Gastrocnemius medialis (tissue), 4 donors: Measurements from ENCODE around the gene GARS1. TPM values are rescaled to one million over a fixed set of nuclear protein-coding genes. Genes with fewer than 3 reads are reported as not detected.

Experiments
- ATAC-seq, 2 donors: fragments of 150-250 bp; one replicate each; pipeline ENCODE4 v1.9.1; 2016
- DNase-seq, 2 donors: peaks; one replicate each; pipeline ENCODE4 v3.0.0-alpha.2; 2019
- H3K27ac ChIP-seq, 4 donors: fragments of 200-600 bp; sonication (generic); 1 replicate in 1 of 4; 2 replicates in 3 of 4; pipeline ENCODE4 v1.5.1; 2016 to 2018; ENCODE audit warnings: mild to moderate bottlenecking in 2 of 4, moderate library complexity in 1 of 4
- H3K27me3 ChIP-seq, 3 donors: fragments of 200-600 bp; sonication (generic) in 2 of 3; 1 replicate in 1 of 3; 2 replicates in 2 of 3; pipeline versions ENCODE4 v1.5.1 to v1.6.0; 2016 to 2019; ENCODE audit warnings: mild to moderate bottlenecking in 1 of 3, moderate library complexity in 1 of 3
- H3K36me3 ChIP-seq, 2 donors: fragments of 200-600 bp; sonication (generic) in 1 of 2; one replicate each; pipeline ENCODE4 v1.5.1; 2017 to 2018
- H3K4me1 ChIP-seq, 2 donors: fragments of 200-600 bp; sonication (generic) in 1 of 2; one replicate each; pipeline ENCODE4 v1.5.1; 2016 to 2017; ENCODE audit warnings: mild to moderate bottlenecking in 2 of 2
- H3K4me3 ChIP-seq, 4 donors: fragments of 200-600 bp; sonication (generic) in 3 of 4; 1 replicate in 1 of 4; 2 replicates in 3 of 4; pipeline ENCODE4 v1.5.1; 2016 to 2019; ENCODE audit warnings: mild to moderate bottlenecking in 2 of 4
- H3K9me3 ChIP-seq, 3 donors: fragments of 200-600 bp; sonication (generic) in 2 of 3; 1 replicate in 1 of 3; 2 replicates in 2 of 3; pipeline ENCODE4 v1.5.1; 2016 to 2019
- POLR2A ChIP-seq, 2 donors: fragments of 450-650 bp; IDR thresholded peaks; one replicate each; pipeline ENCODE4 v1.6.1; 2017; ENCODE audit warnings: antibody characterized with exemption in 2 of 2, mild to moderate bottlenecking in 2 of 2, moderate library complexity in 2 of 2
- in situ Hi-C, 4 donors: fragments of 200-750 bp; cut with MboI; loops; one replicate each; pipeline versions ENCODE4 v1.15.0 to v1.8.0; 2017; ENCODE audit warnings: low sequenced_read_pairs in 4 of 4
- intact Hi-C: fragments of 100-400 bp; cut with DNase I; formaldehyde crosslinking; loops from one replicate; pipeline ENCODE4 v1.15.1; 2023; ENCODE audit warnings: low total_unique reads
- total RNA-seq, 4 donors: library from RNA; depleted of rRNA; stranded (reverse); fragments of >200 nt; gene quantifications; one replicate each; pipeline versions ENCODE4 v1.1.0 to v1.2.3, GENCODE V29; 2016
- TF ChIP-seq, protein P1 (sequence below), 5 experiments: fragments of 450-650 bp in 3 of 5; fragments of 200-600 bp in 2 of 5; sonication (generic) in 2 of 5; IDR thresholded peaks in 4 of 5; conservative IDR thresholded peaks in 1 of 5; 1 replicate in 4 of 5; 2 replicates in 1 of 5; pipeline ENCODE4 v1.5.1; 2016 to 2019; ENCODE audit warnings: antibody characterized with exemption in 5 of 5, mild to moderate bottlenecking in 3 of 5, moderate library complexity in 3 of 5

Gene GARS1
- total RNA-seq, 4 donors from 2014 or later = 52.1 to 67.7 (median 60.1) TPM

DNA sequence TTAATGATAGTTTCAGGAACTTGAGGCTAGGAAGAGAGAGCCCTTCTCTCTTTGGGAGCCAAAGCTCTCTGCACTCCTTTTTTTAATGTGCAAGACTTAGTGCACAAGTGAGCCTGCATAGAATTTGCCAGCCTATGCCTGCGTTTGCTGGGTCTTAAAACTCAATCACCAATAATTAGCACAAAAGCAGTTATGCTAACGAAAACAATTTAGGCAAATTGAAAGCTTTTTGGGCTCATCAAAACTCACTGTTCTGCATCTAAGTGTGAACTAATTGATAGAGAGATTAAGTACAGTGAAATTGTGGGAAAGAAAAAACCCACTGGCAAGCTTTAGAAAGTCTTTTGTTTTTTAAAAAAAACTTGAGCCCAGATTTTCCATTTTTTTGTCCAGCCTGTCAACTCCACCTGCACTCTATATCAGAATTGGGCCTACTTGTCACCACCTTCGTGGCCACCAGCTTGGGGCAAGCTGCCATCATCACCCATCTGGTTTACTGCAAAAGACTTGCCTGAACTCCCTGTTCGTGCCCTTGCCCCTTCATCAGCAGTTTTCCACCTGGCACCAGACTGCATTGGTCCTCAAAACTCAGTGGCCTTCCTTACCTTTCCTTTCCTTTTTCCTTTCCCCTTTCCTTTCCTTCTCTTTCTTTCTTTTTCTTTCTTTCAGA is 49.7 kb downstream of the GARS1 start:
- DNase-seq (no peak), ATAC-seq (no peak)
- in situ Hi-C loops = no loop called here
- no peaks in the 10 kb centered on the region for H3K9me3 ChIP-seq
- H3K27me3 ChIP-seq = no peaks in the 10 kb centered on the region
- no peaks in the 10 kb centered on the region for H3K4me1 ChIP-seq
- H3K27ac ChIP-seq = no peak overlapping the region
- no peak for TF ChIP-seq POLR2A (IDR thresholded peaks at IDR 0.05)
- TF ChIP-seq, protein P1, sequence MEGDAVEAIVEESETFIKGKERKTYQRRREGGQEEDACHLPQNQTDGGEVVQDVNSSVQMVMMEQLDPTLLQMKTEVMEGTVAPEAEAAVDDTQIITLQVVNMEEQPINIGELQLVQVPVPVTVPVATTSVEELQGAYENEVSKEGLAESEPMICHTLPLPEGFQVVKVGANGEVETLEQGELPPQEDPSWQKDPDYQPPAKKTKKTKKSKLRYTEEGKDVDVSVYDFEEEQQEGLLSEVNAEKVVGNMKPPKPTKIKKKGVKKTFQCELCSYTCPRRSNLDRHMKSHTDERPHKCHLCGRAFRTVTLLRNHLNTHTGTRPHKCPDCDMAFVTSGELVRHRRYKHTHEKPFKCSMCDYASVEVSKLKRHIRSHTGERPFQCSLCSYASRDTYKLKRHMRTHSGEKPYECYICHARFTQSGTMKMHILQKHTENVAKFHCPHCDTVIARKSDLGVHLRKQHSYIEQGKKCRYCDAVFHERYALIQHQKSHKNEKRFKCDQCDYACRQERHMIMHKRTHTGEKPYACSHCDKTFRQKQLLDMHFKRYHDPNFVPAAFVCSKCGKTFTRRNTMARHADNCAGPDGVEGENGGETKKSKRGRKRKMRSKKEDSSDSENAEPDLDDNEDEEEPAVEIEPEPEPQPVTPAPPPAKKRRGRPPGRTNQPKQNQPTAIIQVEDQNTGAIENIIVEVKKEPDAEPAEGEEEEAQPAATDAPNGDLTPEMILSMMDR (IDR thresholded peaks at IDR 0.05 in 4 of 5, conservative IDR thresholded peaks at IDR 0.05 in 1 of 5) = no peak
- no peak overlapping the region for H3K4me3 ChIP-seq
- H3K36me3 ChIP-seq = peaks cover 0 to 5% of the 10 kb centered on the region in 2 donors
- intact Hi-C loops = no loop called here

DNA sequence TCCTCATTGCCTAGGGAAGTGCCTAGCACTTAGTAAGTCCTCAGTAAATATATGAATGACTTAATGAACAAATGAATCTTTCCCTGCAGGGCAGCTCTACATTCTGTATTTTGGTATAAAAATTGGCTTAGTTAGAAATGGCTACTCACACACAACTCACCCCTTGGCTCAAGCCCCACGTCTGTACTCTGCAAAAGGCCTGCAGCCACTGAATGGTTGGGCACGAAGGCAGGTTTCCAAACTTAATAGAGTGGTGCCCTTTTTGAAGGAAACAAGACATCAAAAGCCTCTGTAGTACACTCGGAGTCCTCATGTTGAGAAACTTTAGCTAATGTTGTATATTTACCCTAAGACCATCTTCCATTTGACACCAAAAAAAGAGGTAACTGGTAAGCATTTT is 51.0 kb downstream of the GARS1 start:
- Histone ChIP-seq H3K4me3 (no peak overlapping the region), H3K4me1 (no peaks in the 10 kb centered on the region), H3K27ac (no peak overlapping the region), H3K36me3 (peaks cover 0 to 5% of the 10 kb centered on the region in 2 donors), H3K27me3 (no peaks in the 10 kb centered on the region), H3K9me3 (no peaks in the 10 kb centered on the region)
- DNase-seq = no peak
- TF ChIP-seq POLR2A (IDR thresholded peaks at IDR 0.05) = no peak
- TF ChIP-seq, protein P1 (IDR thresholded peaks at IDR 0.05 in 4 of 5, conservative IDR thresholded peaks at IDR 0.05 in 1 of 5) = no peak
- ATAC-seq = no peak
- intact Hi-C loops = no loop called here
- in situ Hi-C loops = no loop called here

DNA sequence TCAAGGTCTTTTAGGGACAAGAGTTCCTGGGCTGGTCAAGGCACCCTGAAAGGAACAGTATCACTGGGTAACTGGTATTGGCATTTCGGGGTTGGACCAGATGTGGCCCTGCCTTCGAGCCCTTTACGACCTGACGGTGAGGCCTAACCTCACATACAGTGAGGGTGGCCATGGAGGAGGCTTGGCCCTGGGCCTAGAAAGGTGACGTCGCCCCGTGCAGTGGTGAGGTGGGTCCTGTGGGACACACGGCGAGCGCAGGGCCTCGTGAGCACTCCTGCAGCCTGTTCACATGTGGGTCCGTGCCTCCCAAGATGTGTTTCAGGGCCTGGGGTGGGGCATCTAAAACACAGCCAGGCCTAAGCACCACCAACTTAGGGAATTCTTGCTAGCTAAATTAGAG is 51.5 kb downstream of the GARS1 start:
- H3K4me3 ChIP-seq = no peak overlapping the region
- H3K4me1 ChIP-seq = no peaks in the 10 kb centered on the region
- H3K36me3 ChIP-seq = peaks cover 0 to 5% of the 10 kb centered on the region in 2 donors
- DNase-seq (no peak), ATAC-seq (no peak)
- in situ Hi-C loops (no loop called here), intact Hi-C loops (no loop called here)
- no peaks in the 10 kb centered on the region for H3K9me3 ChIP-seq
- TF ChIP-seq POLR2A (IDR thresholded peaks at IDR 0.05) = no peak
- TF ChIP-seq, protein P1 (IDR thresholded peaks at IDR 0.05 in 4 of 5, conservative IDR thresholded peaks at IDR 0.05 in 1 of 5) = no peak
- no peak overlapping the region for H3K27ac ChIP-seq
- H3K27me3 ChIP-seq = no peaks in the 10 kb centered on the region

DNA sequence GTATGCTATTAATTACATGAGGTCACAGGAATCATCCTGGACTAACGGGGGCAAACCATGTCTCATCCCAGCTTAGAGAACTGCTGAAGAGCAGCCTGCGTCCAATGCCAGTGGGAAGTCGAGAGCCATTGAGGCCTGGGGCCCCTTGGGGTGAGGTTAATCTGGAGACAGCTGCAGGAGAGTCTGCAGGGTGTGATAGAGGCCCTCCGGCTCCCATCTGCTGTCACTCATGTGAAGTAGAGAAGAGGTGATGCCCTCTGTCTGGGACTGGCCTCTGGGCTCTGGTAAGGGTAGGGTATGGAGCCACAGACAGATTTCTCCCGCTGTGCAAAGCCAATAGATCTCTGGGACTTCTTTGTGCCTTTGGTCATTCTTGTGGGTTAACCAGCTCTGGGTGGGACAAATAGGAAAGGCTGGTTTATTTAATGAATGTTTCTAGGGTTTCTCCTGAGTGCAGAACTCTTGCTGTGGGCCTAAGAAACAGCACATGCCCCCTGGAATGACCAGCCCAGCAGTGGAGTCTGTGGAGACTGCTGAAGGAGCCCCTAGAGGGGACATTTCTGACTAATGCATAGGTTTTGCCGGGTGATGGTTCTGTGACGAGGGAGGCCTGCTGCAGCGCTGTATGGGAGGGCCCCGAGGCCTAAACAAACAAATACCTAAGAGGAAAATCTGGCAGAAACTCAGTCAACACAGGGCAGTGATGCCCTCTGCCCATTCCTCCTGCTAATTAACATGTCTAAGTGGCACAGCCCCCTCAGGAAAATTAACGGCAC is 53.1 kb downstream of the GARS1 start:
- intact Hi-C loops = no loop called here
- in situ Hi-C loops = no loop called here
- DNase-seq (no peak), ATAC-seq (no peak)
- Histone ChIP-seq H3K27ac (no peak overlapping the region), H3K4me3 (no peak overlapping the region), H3K36me3 (peaks cover 0 to 5% of the 10 kb centered on the region in 2 donors), H3K27me3 (no peaks in the 10 kb centered on the region), H3K4me1 (no peaks in the 10 kb centered on the region), H3K9me3 (no peaks in the 10 kb centered on the region)
- no peak for TF ChIP-seq POLR2A (IDR thresholded peaks at IDR 0.05)
- TF ChIP-seq, protein P1 (IDR thresholded peaks at IDR 0.05 in 4 of 5, conservative IDR thresholded peaks at IDR 0.05 in 1 of 5) = no peak
